HL-60 (cell line): Measurements from ENCODE around the gene SUPT20HL1.
"Not testable (repeated sequence)": the region's sequence is repeated elsewhere in the genome, so short reads cannot be mapped to it uniquely, and the experiment has no call there.

Experiments used
- DNase-seq, 2 experiments: peaks; one replicate each; pipeline ENCODE4 v3.0.0-alpha.2; 2010 to 2020; ENCODE audit warnings: low read depth in 1 of 2, low spot score in 1 of 2
- H3K27ac ChIP-seq: fragments of 250-450 bp; sonication (Bioruptor Pico); replicated peaks from 2 replicates; pipeline ENCODE4 v1.5.1; 2020; ENCODE audit warnings: mild to moderate bottlenecking, moderate library complexity
- H3K27me3 ChIP-seq: fragments of 250-450 bp; sonication (Bioruptor Pico); 2 replicates; pipeline ENCODE4 v1.5.1; 2021; ENCODE audit warnings: mild to moderate bottlenecking, moderate library complexity; ENCODE audit not compliant: insufficient read depth, poor library complexity, severe bottlenecking
- H3K4me3 ChIP-seq: replicated peaks from 2 replicates; pipeline ENCODE4 v1.5.1; 2011; ENCODE audit warnings: mild to moderate bottlenecking, control low read depth, low read length; ENCODE audit not compliant: insufficient read depth
- CTCF ChIP-seq: IDR thresholded peaks from one replicate; pipeline ENCODE4 v1.5.1; 2011; ENCODE audit warnings: low read length, control low read depth, inconsistent platforms; ENCODE audit not compliant: insufficient read depth
- GABPA ChIP-seq: IDR thresholded peaks from 2 replicates; pipeline ENCODE4 v1.6.1; 2012; ENCODE audit warnings: low read depth
- POLR2AphosphoS5 ChIP-seq: IDR thresholded peaks from 2 replicates; pipeline ENCODE4 v1.6.1; 2012; ENCODE audit warnings: low read depth
- REST ChIP-seq: IDR thresholded peaks from 2 replicates; pipeline ENCODE4 v1.6.1; 2012; ENCODE audit warnings: low read depth; ENCODE audit not compliant: insufficient replicate concordance
- SPI1 ChIP-seq: IDR thresholded peaks from 2 replicates; pipeline ENCODE4 v1.6.1; 2012; ENCODE audit warnings: low read depth, mild to moderate bottlenecking, borderline replicate concordance

The SUPT20HL1 gene

DNA sequence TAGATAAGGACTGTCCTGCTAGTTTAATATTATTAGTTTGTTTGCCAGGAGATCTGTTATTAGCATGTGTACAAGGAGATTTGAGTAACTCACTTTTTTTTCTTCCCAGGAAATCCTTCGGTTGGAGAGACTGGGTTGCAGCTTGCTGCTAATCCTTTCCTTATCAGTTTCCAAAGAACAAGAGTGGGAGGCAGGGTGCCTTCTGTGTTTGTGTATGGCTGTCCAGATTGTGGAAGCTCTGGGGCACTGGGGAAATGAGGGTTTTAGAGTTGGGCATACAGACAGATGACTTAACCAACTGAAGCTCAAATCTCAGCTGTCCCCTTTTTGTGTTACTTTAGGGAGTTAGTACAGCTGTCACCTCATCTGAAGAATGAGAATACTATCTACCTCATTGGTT is 12.6 kb upstream of the SUPT20HL1 start:
- Histone ChIP-seq H3K27ac (no peak overlapping the region), H3K27me3 (no peaks in the 10 kb centered on the region), H3K4me3 (no peak overlapping the region)
- TF ChIP-seq SPI1 (no peak), GABPA (no peak)
- no peak for DNase-seq

DNA sequence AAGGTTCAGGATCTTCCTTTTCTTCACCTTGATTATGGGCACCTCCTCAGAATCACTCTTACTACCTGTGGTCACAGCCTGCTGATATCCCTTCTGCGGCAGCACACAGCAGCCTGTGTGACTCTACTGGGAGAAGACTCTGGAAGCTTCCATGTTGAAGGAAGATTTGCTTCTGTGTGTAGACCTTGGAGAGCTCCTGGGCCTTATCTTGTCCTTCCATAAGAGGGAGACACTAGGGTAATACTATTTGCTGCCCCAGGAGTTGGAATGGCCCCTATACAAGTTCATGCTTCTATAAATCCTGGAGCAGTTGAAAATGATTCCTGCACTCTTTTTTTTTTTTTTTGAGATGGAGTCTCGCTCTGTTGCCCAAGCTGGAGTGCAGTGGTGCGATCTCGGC is 10.2 kb upstream of the SUPT20HL1 start:
- no peak overlapping the region for H3K27ac ChIP-seq
- no peaks in the 10 kb centered on the region for H3K27me3 ChIP-seq
- H3K4me3 ChIP-seq, result no peak overlapping the region
- no peak for DNase-seq
- TF ChIP-seq CTCF, result no peak
- peak; percentile 81 for TF ChIP-seq REST

DNA sequence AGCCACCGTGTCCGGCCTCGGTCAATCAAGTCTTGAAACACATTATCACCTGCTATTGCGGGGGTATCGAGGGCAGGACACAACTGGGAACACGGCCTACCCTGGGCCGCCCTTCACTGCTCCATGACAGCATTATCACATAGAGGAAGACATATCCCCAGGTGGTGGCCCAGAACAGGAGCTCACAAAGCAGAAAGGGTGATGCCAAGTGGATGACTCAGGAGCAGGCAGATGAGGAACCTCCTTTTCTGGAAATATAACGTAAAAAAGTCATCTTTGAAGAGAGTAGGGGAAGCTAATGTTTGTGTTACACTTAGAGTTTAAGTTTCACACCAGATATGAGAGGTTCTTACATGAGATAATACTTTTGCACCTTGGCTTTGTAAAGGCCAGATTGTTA is 5.3 kb upstream of the SUPT20HL1 start:
- TF ChIP-seq CTCF (no peak), GABPA (no peak)
- Histone ChIP-seq H3K27ac (no peak overlapping the region), H3K4me3 (no peak overlapping the region), H3K27me3 (no peaks in the 10 kb centered on the region)
- no peak for DNase-seq

DNA sequence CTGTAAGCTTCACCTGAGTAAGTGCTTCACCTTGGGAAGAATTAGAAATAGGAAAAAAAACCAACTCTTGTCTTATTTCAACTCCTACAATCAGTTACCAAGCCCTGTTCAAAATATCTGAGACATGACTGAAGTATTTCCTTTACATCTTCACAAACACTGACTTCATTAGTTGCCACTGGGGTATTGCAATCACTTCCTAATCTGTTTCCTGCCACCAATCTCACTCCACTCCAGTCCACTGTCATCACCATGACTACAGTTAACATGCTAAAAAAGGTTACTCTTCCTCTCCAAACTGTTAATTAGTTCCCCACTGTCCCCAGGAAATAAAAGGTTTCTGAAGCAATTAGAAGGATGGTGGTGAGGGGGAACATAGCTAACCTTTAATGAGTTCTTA is 3.3 kb upstream of the SUPT20HL1 start:
- no peaks in the 10 kb centered on the region for H3K27me3 ChIP-seq
- DNase-seq, result no peak
- no peak overlapping the region for H3K27ac ChIP-seq
- TF ChIP-seq POLR2AphosphoS5 (no peak), REST (no peak), GABPA (no peak), SPI1 (no peak), CTCF (no peak)
- H3K4me3 ChIP-seq, result no peak overlapping the region

DNA sequence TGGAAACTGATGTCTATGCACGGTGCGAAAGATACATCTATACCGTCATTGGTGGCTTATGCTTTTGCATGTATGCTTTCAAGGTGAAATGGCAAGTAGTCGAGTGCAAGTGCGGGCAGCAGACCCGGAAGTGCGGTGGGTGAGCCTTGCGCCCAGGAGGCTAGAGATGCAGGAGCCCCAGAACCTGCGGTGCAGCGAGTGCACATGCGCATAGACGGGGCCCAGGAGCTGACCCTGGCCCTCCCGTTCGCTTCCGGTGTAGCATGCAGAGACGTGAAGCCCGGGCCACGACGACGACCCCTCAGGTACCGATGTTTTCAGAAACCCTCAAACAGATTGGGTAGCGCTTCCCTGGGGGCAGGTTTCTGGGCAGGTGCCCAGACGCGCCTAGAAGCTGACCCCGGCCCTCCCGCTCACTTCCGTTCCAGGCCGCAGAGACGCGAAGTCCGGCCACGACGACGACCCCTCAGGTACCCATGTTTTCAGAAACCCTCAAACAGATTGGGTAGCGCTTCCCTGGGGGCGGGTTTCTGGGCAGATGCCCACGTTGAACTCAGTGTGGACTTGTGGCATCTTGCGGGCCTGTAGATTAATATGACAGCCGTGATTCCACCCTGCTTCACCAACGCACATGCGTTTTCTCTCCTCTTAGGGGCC is 1.8 kb downstream of the SUPT20HL1 start:
- not testable (repeated sequence) for H3K27ac ChIP-seq, H3K4me3 ChIP-seq, H3K27me3 ChIP-seq, DNase-seq

DNA sequence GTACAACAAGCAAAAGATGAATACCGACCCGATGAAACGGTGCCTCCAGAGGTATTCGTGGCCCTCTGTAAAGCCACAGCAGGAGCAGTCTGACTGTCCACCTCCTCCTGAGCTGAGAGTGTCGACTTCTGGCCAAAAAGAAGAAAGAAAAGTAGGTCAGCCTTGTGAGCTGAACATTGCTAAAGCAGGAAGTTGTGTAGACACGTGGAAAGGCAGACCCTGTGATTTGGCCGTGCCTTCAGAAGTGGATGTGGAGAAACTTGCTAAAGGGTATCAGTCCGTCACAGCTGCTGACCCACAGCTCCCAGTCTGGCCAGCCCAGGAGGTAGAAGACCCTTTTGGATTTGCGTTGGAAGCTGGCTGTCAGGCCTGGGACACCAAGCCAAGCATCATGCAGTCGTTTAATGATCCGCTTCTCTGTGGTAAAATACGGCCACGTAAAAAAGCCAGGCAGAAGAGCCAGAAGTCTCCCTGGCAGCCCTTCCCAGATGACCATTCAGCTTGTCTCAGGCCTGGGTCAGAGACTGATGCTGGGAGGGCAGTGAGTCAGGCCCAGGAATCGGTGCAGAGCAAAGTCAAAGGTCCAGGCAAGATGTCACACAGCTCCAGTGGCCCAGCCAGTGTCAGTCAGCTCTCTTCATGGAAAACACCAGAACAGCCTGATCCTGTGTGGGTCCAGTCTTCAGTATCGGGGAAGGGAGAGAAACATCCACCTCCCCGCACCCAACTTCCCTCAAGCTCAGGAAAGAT is 3.2 kb downstream of the SUPT20HL1 start:
- H3K27ac ChIP-seq, H3K4me3 ChIP-seq, DNase-seq, H3K27me3 ChIP-seq: not testable (repeated sequence)
